Measurements from ENCODE around the gene ZNF385D.

- no peak for TF ChIP-seq CTCF (conservative IDR thresholded peaks at IDR 0.05; ENCODE audit: low read depth, low read length)
- TF ChIP-seq EZH2 (IDR thresholded peaks at IDR 0.05; ENCODE audit: low read length, unreplicated experiment), result no peak
Measured at GRCh38 chr3:21718161-21718765, 32.7 kb downstream of the ZNF385D start.

All from PC-3 (cell line).